ENCODE data around the gene FHIT.

GRCh38 chr3:60980342-60980692 lies 270.9 kb downstream of the FHIT start:
- TF ChIP-seq CTCF (IDR thresholded peaks at IDR 0.05): no peak
- no peak for TF ChIP-seq POLR2A (IDR thresholded peaks at IDR 0.05)

All from Peyer's patch (tissue), 4 donors.